Activated CD4-positive, alpha-beta T cell treated with anti-CD3 and anti-CD28 coated beads for 24 hours (primary cell): ENCODE results near the gene F2RL3.
"Not testable (repeated sequence)": the region's sequence is repeated elsewhere in the genome, so short reads cannot be mapped to it uniquely, and the experiment has no call there.

ENCODE experiments used
- DNase-seq, 2 donors: peaks; one replicate each; pipeline ENCODE4 v3.0.0-alpha.2; 2020; ENCODE audit warnings: low read depth in 2 of 2

The F2RL3 gene

DNA sequence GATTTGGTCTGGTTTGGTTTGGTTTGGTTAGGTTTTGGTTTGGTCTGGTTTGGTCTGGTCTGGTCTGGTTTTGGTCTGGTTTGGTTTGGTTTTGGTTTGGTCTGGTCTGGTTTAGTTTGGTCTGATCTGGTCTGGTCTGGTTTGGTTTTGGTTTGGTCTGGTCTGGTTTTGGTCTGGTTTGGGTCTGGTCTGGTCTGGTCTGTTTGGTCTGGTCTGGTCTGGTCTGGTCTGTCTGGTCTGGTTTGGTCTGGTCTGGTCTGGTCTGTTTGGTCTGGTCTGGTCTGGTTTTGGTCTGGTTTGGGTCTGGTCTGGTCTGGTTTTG lies 13.9 kb upstream of the F2RL3 start:
- DNase-seq = not testable (repeated sequence)

GRCh38 chr19:16875584-16876555 lies 12.9 kb upstream of the F2RL3 start:
- DNase-seq = no peak

- DNase-seq = no peak
Observed at GRCh38 chr19:16876904-16877361, 11.9 kb upstream of the F2RL3 start.

GRCh38 chr19:16877581-16877980 lies 11.2 kb upstream of the F2RL3 start:
- no peak for DNase-seq

GRCh38 chr19:16878181-16878965 lies 10.4 kb upstream of the F2RL3 start:
- DNase-seq = no peak

DNA sequence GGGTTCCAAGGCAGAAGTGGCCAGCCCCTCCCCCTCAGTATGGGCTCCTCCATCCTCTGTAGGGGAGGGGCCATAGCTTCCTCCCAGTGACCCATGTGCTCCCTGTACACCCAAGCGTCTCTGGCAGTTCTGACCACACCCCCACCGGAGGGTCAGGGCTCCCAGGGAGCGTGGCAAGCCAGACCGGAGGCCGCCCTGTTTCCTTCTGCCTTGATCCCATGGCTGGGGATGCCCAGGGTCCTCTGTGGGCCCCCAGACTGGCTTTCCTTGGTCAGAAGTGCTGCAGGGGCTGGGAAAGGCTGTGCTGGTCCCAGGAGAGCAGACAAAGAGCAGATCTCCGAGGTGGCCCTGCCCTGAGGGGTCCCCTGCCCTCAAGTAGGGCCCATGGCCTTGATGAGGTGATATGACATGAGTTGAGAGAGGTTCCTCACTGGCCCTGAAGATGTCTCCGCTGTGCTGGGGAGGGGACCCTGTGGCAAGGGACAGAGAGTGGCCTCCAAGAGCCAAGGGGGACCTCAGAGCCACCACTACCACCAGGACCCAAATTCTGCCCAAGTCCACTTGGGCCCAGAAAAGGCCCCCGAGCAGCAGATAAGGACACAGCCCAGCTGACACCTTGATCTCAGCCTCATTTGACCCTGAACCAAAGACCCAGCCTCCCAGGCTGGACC lies 7.8 kb upstream of the F2RL3 start:
- no peak for DNase-seq

GRCh38 chr19:16882146-16882545 lies 6.7 kb upstream of the F2RL3 start:
- no peak for DNase-seq

- DNase-seq = no peak
Observed at GRCh38 chr19:16883522-16883921, 5.3 kb upstream of the F2RL3 start.

DNA sequence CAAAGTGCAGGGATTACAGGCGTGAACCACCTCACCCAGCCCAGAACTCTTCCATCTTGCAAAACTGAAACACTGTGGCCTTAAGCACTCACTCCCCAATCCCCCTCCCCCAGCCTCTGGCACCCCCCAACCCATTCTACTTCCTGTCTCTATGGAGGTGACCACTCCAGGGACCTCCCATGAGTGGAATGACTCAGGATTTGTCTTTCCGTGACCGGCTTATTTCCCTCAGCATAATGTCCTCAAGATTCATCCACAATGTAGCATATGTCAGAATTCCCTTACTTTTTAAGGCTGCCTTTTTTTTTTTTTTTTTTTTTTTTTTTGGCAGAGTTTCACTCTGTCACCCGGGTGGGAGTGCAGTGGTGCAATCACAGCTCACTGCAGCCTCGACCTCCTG lies 3.6 kb upstream of the F2RL3 start:
- DNase-seq = no peak

- no peak for DNase-seq
Observed at GRCh38 chr19:16886305-16886880, 2.4 kb upstream of the F2RL3 start.

DNA sequence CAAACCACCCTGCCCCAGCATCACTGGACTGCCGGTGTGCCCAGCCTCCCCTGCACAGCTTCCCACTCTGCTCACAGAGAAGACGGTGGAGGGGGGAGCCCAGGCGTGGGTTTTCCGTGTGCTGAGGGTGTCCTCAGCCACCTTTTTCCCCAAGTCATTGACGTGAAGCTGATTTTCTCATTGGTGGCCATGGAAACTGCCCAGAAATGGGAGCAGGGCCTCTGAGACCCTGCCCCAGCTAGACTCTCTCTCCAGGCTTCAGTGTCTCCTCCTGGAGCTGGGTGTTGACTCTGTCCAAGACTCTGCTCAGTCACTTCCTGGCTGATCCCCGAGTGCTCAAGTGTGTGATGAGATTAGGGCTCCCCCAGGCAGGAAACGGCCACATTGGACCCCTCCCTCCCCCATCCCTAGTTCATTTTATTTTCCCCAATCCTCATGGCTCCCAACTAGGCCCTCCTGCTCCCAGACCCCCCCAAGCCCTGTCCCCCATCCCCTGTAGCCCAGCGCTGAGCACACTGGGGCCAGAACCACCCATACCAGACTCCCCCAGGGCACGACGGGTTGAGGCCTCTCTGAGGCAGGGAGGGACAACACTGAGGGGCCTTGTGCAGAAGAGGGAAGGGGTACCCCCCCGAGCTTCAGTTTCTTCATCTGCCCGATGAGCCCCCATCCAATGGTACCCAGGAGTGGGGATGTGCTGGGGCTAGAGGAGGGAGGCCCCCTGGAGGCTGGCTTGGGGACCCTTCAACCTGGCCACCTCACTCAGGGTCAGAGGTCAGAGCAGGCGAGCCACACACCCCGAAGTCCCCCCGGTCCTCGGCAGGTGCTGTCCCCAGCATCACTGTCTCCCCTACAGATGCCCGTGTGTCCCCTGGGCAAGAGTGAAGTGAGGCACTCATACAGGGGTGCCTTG lies 1.2 kb upstream of the F2RL3 start:
- no peak for DNase-seq

- no peak for DNase-seq
Observed at GRCh38 chr19:16889366-16889882, 625 bp downstream of the F2RL3 start.

- DNase-seq = no peak
Observed at GRCh38 chr19:16889883-16890460, 1.2 kb downstream of the F2RL3 start.

GRCh38 chr19:16890461-16891184 lies 1.8 kb downstream of the F2RL3 start:
- no peak for DNase-seq

GRCh38 chr19:16891696-16892382 lies 3.0 kb downstream of the F2RL3 start:
- no peak for DNase-seq

- no peak for DNase-seq
Observed at GRCh38 chr19:16892436-16892835, 3.6 kb downstream of the F2RL3 start.

GRCh38 chr19:16892868-16893685 lies 4.3 kb downstream of the F2RL3 start:
- DNase-seq = no peak

GRCh38 chr19:16893686-16893989 lies 4.8 kb downstream of the F2RL3 start:
- no peak for DNase-seq
